ENCODE measurements around the gene POTEB3. TPM values are rescaled to one million over a fixed set of nuclear protein-coding genes. Genes with fewer than 3 reads are reported as not detected.

Gene POTEB3
- not detected in 5 replicates for total RNA-seq (2022; extraction: Qiagen RNA extraction)

GRCh38 chr15:21440399-21440798 lies at the start of gene POTEB3:
Gene POTEB3, minus strand, starts transcription at chr15:21440499. Its CDS starts 488 bp downstream, at chr15:21440011.

Measured in A549 treated with CORT108297 at 1 μM for 4 hours (cell line).